Peyer's patch (tissue), 4 donors: ENCODE measurements around the gene RORC.

Source experiments
- CTCF ChIP-seq, 6 experiments: fragments of 450-650 bp in 4 of 6; fragments of 200-600 bp in 2 of 6; sonication (generic) in 1 of 6; IDR thresholded peaks; one replicate each; pipeline ENCODE4 v1.5.1; 2017 to 2019; ENCODE audit warnings: antibody characterized with exemption in 6 of 6, mild to moderate bottlenecking in 3 of 6, moderate library complexity in 1 of 6
- POLR2A ChIP-seq, 2 donors: fragments of 450-650 bp; IDR thresholded peaks; one replicate each; pipeline ENCODE4 v1.5.1; 2017; ENCODE audit warnings: antibody characterized with exemption in 2 of 2, mild to moderate bottlenecking in 2 of 2, moderate library complexity in 2 of 2

GRCh38 chr1:151846686-151847237, 15.2 kb upstream of the RORC start:
- no peak for TF ChIP-seq CTCF (IDR thresholded peaks at IDR 0.05)
- no peak for TF ChIP-seq POLR2A (IDR thresholded peaks at IDR 0.05)
